M059J (cell line): ENCODE measurements around the gene ZC3H12D. TPM values are rescaled to one million over a fixed set of nuclear protein-coding genes. Genes with fewer than 3 reads are reported as not detected.

Experiments used
- DNase-seq: peaks from one replicate; pipeline ENCODE4 v3.0.0-alpha.2; 2012; ENCODE audit warnings: low read depth
- total RNA-seq: library from RNA; depleted of rRNA; stranded (reverse); fragments of >200 nt; shearing (Covaris generic); gene quantifications from 2 replicates; pipeline ENCODE4 v1.2.3, GENCODE V29; 2014; rRNA removed

Gene ZC3H12D
- total RNA-seq, 1 experiment from 2014 or later, result 0.22 TPM

- DNase-seq, result no peak
Observed at GRCh38 chr6:149414821-149415220, 70.0 kb downstream of the ZC3H12D start.

GRCh38 chr6:149414009-149414408, 70.8 kb downstream of the ZC3H12D start:
- DNase-seq, result no peak

- DNase-seq, result no peak
Observed at GRCh38 chr6:149410557-149410956, 74.3 kb downstream of the ZC3H12D start.

GRCh38 chr6:149409617-149410016, 75.2 kb downstream of the ZC3H12D start:
- DNase-seq, result no peak

GRCh38 chr6:149405823-149406765, 78.7 kb downstream of the ZC3H12D start:
- DNase-seq, result no peak

GRCh38 chr6:149403534-149403933, 81.3 kb downstream of the ZC3H12D start:
- DNase-seq, result no peak

- DNase-seq, result no peak
Observed at GRCh38 chr6:149400050-149400449, 84.8 kb downstream of the ZC3H12D start, which contains the start of gene SUMO4. SUMO4 (plus strand) TSS chr6:149400262; CDS start chr6:149400392, 130 bp downstream.

- no peak for DNase-seq
Observed at GRCh38 chr6:149397384-149397783, 87.4 kb downstream of the ZC3H12D start.

Other genes starting within 250 kb of the ZC3H12D start
- gene TAB2, start 167.3 kb downstream of the ZC3H12D start, total RNA-seq, result 50.3 and 71.6 TPM in 2 replicates
- 0.25 TPM in 1 of 2 replicates, not detected in the other for gene SUMO4, start 84.8 kb downstream of the ZC3H12D start, total RNA-seq
- 42.0 and 52.9 TPM in 2 replicates for gene PPIL4, start 61.0 kb upstream of the ZC3H12D start, total RNA-seq
- 103 and 129 TPM in 2 replicates for gene GINM1, start 81.4 kb upstream of the ZC3H12D start, total RNA-seq
- 19.4 and 33.9 TPM in 2 replicates for gene KATNA1, start 163.7 kb upstream of the ZC3H12D start, total RNA-seq
- 19.9 and 23.4 TPM in 2 replicates for gene LATS1, start 233.1 kb upstream of the ZC3H12D start, total RNA-seq